Thoracic aorta (tissue), 2 donors: ENCODE results near the gene TBC1D13. TPM values are rescaled to one million over a fixed set of nuclear protein-coding genes. Genes with fewer than 3 reads are reported as not detected.

Experiments
- ATAC-seq: fragments of 150-250 bp; one replicate; pipeline ENCODE4 v1.8.0; 2017; ENCODE audit warnings: low read depth; ENCODE audit not compliant: insufficient number of reproducible peaks, low FRiP score
- DNase-seq: peaks from one replicate; pipeline ENCODE4 v3.0.0-alpha.2; 2020; ENCODE audit warnings: low spot score
- H3K27ac ChIP-seq, 2 donors: fragments of 200-600 bp; sonication (generic); 1 replicate in 1 of 2; 2 replicates in 1 of 2; pipeline ENCODE4 v1.5.1; 2016; ENCODE audit warnings: mild to moderate bottlenecking in 2 of 2, moderate library complexity in 2 of 2
- H3K27me3 ChIP-seq: fragments of 200-600 bp; sonication (generic); replicated peaks from 2 replicates; pipeline ENCODE4 v1.6.0; 2016; ENCODE audit warnings: mild to moderate bottlenecking; ENCODE audit not compliant: insufficient read depth
- H3K36me3 ChIP-seq: fragments of 200-600 bp; sonication (generic); one replicate; pipeline ENCODE4 v1.5.1; 2016
- H3K4me1 ChIP-seq, 2 donors: fragments of 200-600 bp; sonication (generic); 1 replicate in 1 of 2; 2 replicates in 1 of 2; pipeline versions ENCODE4 v1.5.1 to v1.6.0; 2016; ENCODE audit warnings: low read depth in 2 of 2, mild to moderate bottlenecking in 1 of 2; ENCODE audit not compliant: control insufficient read depth in 1 of 2
- H3K4me3 ChIP-seq: fragments of 200-600 bp; sonication (generic); 2 replicates; pipeline ENCODE4 v1.5.1; 2016; ENCODE audit warnings: mild to moderate bottlenecking
- H3K9me3 ChIP-seq: fragments of 200-600 bp; sonication (generic); 2 replicates; pipeline ENCODE4 v1.5.1; 2016
- CTCF ChIP-seq: fragments of 200-600 bp; sonication (generic); IDR thresholded peaks from one replicate; pipeline ENCODE4 v1.5.1; 2019; ENCODE audit warnings: antibody characterized with exemption
- total RNA-seq, 2 donors: library from RNA; depleted of rRNA; stranded (reverse); fragments of >200 nt; gene quantifications; one replicate each; pipeline versions ENCODE4 v1.1.0 to v1.2.3, GENCODE V29; 2016

Gene TBC1D13
- total RNA-seq, 2 donors from 2014 or later = 15.6 to 25.7 TPM

DNA sequence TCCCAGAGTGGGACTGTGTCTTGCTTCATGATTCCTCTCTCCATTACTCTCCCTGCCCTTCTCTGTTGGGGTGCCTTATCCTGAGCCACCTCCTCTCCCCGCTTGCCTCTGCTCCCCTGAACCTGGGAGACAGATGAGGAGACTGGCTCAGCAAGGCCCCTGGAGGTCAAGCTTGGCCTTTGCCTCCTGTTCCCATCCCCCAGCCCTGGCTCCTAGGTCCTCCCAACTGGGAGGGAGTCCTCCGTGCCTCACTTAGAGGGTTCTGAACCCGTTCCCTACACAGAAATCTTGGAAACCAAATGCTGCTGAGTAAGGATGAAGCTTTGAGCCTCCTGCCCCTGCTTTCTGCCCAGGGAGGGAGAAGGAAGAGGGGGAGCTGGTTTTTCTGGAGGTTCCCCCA is 21.5 kb downstream of the TBC1D13 start:
- no peak overlapping the region for H3K27ac ChIP-seq
- TF ChIP-seq CTCF = no peak
- H3K9me3 ChIP-seq = no peaks in the 10 kb centered on the region
- ATAC-seq (no peak), DNase-seq (no peak)
- no peak overlapping the region for H3K4me3 ChIP-seq
- H3K4me1 ChIP-seq = no peaks in the 10 kb centered on the region
- peaks cover 41% of the 10 kb centered on the region for H3K36me3 ChIP-seq
- no peaks in the 10 kb centered on the region for H3K27me3 ChIP-seq

GRCh38 chr9:128809036-128809599 is 22.1 kb downstream of the TBC1D13 start:
- H3K36me3 ChIP-seq = peaks cover 36% of the 10 kb centered on the region
- TF ChIP-seq CTCF = no peak
- no peak for ATAC-seq
- no peak for DNase-seq
- H3K27ac ChIP-seq = no peak overlapping the region
- no peaks in the 10 kb centered on the region for H3K9me3 ChIP-seq
- no peaks in the 10 kb centered on the region for H3K4me1 ChIP-seq
- H3K27me3 ChIP-seq = no peaks in the 10 kb centered on the region
- H3K4me3 ChIP-seq = no peak overlapping the region

DNA sequence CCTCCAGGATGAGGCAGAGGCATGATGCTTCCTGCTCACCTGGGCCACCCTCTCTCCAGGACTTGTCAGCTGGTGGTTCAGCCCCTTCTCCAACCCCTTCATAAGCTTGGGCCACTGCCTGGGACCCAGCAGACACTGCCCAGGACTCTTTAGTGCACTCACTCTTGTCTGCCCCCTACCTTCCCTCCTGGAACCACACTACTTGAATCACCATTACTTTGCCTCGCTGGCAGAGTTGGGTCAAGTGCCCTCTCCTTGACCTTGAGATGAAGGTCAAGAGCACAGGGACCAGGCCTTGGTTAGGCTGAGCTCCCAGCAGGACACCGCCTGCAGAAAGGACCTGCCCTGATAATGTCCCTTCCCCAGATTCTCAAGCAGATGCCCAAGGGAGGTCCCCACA is 22.8 kb downstream of the TBC1D13 start:
- H3K27me3 ChIP-seq = no peaks in the 10 kb centered on the region
- H3K9me3 ChIP-seq = no peaks in the 10 kb centered on the region
- no peak for ATAC-seq
- no peak for TF ChIP-seq CTCF
- no peak overlapping the region for H3K4me3 ChIP-seq
- DNase-seq = no peak
- peaks cover 35% of the 10 kb centered on the region for H3K36me3 ChIP-seq
- no peaks in the 10 kb centered on the region for H3K4me1 ChIP-seq
- H3K27ac ChIP-seq = no peak overlapping the region

- TF ChIP-seq CTCF = no peak
- H3K9me3 ChIP-seq = no peaks in the 10 kb centered on the region
- no peak for ATAC-seq
Observed at GRCh38 chr9:128810873-128811272, 23.8 kb downstream of the TBC1D13 start.

GRCh38 chr9:128818099-128818838 is 31.2 kb downstream of the TBC1D13 start, which contains the start of gene ENDOG:
TSS of gene ENDOG (plus strand) at chr9:128818500. CDS start at chr9:128818685, 185 bp downstream.
- no peaks in the 10 kb centered on the region for H3K27me3 ChIP-seq
- no peaks in the 10 kb centered on the region for H3K9me3 ChIP-seq
- DNase-seq (peak; percentile 86), ATAC-seq (peak; percentile 98)
- peaks cover 15% of the 10 kb centered on the region for H3K36me3 ChIP-seq
- TF ChIP-seq CTCF = peak; percentile 98
- peak within 1 kb of the TSS; percentile 75 for H3K4me3 ChIP-seq
- peaks cover 8 to 12% of the 10 kb centered on the region in 2 donors for H3K4me1 ChIP-seq
- H3K27ac ChIP-seq = peak within 1 kb of the TSS; percentile 84

More at GRCh38 chr9:128810873-128811272, 23.8 kb downstream of the TBC1D13 start:
- H3K36me3 ChIP-seq = peaks cover 28% of the 10 kb centered on the region
- H3K4me1 ChIP-seq = no peaks in the 10 kb centered on the region
- H3K4me3 ChIP-seq = no peak overlapping the region
- no peak for DNase-seq
- H3K27me3 ChIP-seq = no peaks in the 10 kb centered on the region
- H3K27ac ChIP-seq = no peak overlapping the region
